ENCODE results near the gene MXRA7.
"Not testable (repeated sequence)": the region's sequence is repeated elsewhere in the genome, so short reads cannot be mapped to it uniquely, and the experiment has no call there.

Gene MXRA7

GRCh38 chr17:76710863-76711611, at the start of gene MXRA7:
Gene MXRA7, minus strand, starts transcription at chr17:76710965. Its CDS starts 19 bp downstream, at chr17:76710946.
- FAIRE-seq, result no peak
- peak; percentile 67 for DNase-seq (ENCODE audit: insufficient read length, low spot score)

GRCh38 chr17:76758570-76758969, 47.8 kb upstream of the MXRA7 start:
- DNase-seq (ENCODE audit: insufficient read length, low spot score), result no peak
- FAIRE-seq, result no peak

- FAIRE-seq (no peak), DNase-seq (ENCODE audit: insufficient read length, low spot score) (no peak)
Measured at GRCh38 chr17:76757256-76757655, 46.5 kb upstream of the MXRA7 start.

- no peak for DNase-seq (ENCODE audit: insufficient read length, low spot score)
- FAIRE-seq, result no peak
Measured at GRCh38 chr17:76755285-76755684, 44.5 kb upstream of the MXRA7 start.

GRCh38 chr17:76753061-76753961, 42.5 kb upstream of the MXRA7 start:
- DNase-seq (ENCODE audit: insufficient read length, low spot score) (no peak), FAIRE-seq (no peak)

- DNase-seq (ENCODE audit: insufficient read length, low spot score), result no peak
Measured at GRCh38 chr17:76752006-76752405, 41.2 kb upstream of the MXRA7 start.

GRCh38 chr17:76751416-76751993, 40.7 kb upstream of the MXRA7 start:
- no peak for DNase-seq (ENCODE audit: insufficient read length, low spot score)
- no peak for FAIRE-seq

More at GRCh38 chr17:76752006-76752405, 41.2 kb upstream of the MXRA7 start:
- no peak for FAIRE-seq

GRCh38 chr17:76748657-76749056, 37.9 kb upstream of the MXRA7 start:
- no peak for DNase-seq (ENCODE audit: insufficient read length, low spot score)
- no peak for FAIRE-seq

GRCh38 chr17:76747716-76748363, 37.1 kb upstream of the MXRA7 start:
- DNase-seq (ENCODE audit: insufficient read length, low spot score), result no peak
- FAIRE-seq, result no peak

GRCh38 chr17:76745785-76746184, 35.0 kb upstream of the MXRA7 start:
- DNase-seq (ENCODE audit: insufficient read length, low spot score); FAIRE-seq: not testable (repeated sequence)

GRCh38 chr17:76744747-76745146, 34.0 kb upstream of the MXRA7 start:
- DNase-seq (ENCODE audit: insufficient read length, low spot score) (no peak), FAIRE-seq (no peak)

- FAIRE-seq, result no peak
- DNase-seq (ENCODE audit: insufficient read length, low spot score), result no peak
Measured at GRCh38 chr17:76742958-76743357, 32.2 kb upstream of the MXRA7 start.

- DNase-seq (ENCODE audit: insufficient read length, low spot score) (no peak), FAIRE-seq (no peak)
Measured at GRCh38 chr17:76740329-76741118, 29.8 kb upstream of the MXRA7 start.

GRCh38 chr17:76739568-76740115, 28.9 kb upstream of the MXRA7 start:
- not testable (repeated sequence) for FAIRE-seq; DNase-seq (ENCODE audit: insufficient read length, low spot score)

GRCh38 chr17:76738468-76738850, 27.7 kb upstream of the MXRA7 start:
- FAIRE-seq, result no peak
- DNase-seq (ENCODE audit: insufficient read length, low spot score), result no peak

GRCh38 chr17:76737676-76738467, 27.1 kb upstream of the MXRA7 start, which contains the start of gene MFSD11:
Gene MFSD11, plus strand, starts transcription at chr17:76738119. Its CDS starts 234 bp downstream, at chr17:76738353.
- DNase-seq (ENCODE audit: insufficient read length, low spot score), result peak; percentile 87
- FAIRE-seq, result no peak

- DNase-seq (ENCODE audit: insufficient read length, low spot score) (peak; percentile 79), FAIRE-seq (peak; percentile 98)
Measured at GRCh38 chr17:76737082-76737675, 26.4 kb upstream of the MXRA7 start, which contains the start of gene SRSF2. Gene SRSF2, minus strand, starts transcription at chr17:76737331. Its CDS starts 171 bp downstream, at chr17:76737160.

GRCh38 chr17:76736349-76737081, 25.8 kb upstream of the MXRA7 start:
- DNase-seq (ENCODE audit: insufficient read length, low spot score) (no peak), FAIRE-seq (no peak)
